GM21786 (cell line): ENCODE data around the gene CXCL8.
"Not testable (repeated sequence)": the region's sequence is repeated elsewhere in the genome, so short reads cannot be mapped to it uniquely, and the experiment has no call there.

Experiments used
- ATAC-seq: cut with Tn5 transposase; IDR thresholded peaks from one replicate; pipeline ENCODE4 v1.9.1; 2021; ENCODE audit not compliant: unreplicated experiment

CXCL8 gene

DNA sequence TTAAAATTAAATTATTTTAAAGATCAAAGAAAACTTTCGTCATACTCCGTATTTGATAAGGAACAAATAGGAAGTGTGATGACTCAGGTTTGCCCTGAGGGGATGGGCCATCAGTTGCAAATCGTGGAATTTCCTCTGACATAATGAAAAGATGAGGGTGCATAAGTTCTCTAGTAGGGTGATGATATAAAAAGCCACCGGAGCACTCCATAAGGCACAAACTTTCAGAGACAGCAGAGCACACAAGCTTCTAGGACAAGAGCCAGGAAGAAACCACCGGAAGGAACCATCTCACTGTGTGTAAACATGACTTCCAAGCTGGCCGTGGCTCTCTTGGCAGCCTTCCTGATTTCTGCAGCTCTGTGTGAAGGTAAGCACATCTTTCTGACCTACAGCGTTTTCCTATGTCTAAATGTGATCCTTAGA is at the start of gene CXCL8:
CXCL8 (plus strand) TSS at position 217 of the 426 bp plus-strand sequence; CDS start at position 307, 90 bp downstream.
- no peak for ATAC-seq

GRCh38 chr4:73691201-73691600 is 49.2 kb upstream of the CXCL8 start:
- ATAC-seq: not testable (repeated sequence)

- no peak for ATAC-seq
Observed at GRCh38 chr4:73691759-73692158, 48.6 kb upstream of the CXCL8 start.

DNA sequence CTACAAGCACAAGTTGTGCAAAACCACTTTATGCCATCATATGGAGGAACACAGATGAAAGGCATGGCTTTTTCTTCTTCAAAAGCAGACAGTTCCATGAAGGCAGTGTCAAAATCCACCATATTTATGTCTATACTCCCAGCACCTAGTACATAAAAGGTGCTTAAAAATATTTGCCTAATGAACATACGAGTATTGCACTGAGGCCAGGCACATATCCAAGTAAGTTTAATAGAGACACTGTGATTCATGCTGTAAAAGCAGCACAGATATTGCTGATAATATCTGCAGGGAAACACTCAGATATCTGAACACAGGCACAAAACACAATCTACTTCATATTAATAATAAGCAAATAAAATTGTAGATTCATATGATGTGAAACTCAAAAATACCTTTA is 48.1 kb upstream of the CXCL8 start:
- ATAC-seq: no peak

DNA sequence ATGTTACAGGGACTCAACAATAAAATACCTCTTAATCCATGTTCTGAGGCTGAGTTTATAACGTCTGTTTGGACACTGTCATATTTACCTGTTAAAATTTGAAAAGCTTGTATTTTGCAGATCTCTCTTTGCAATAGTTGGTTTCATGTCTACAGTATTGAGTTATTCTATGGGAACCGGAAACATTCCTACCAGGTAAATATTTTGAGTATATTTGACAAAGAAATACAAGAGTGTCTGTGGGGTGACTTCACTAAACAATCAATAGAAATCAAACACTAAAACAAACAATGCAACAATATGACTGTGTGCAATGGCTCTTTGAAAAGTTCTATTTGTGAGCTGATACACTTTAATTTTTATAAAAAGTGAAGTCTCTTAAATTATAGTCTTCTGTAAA is 47.7 kb upstream of the CXCL8 start:
- ATAC-seq: no peak

GRCh38 chr4:73693811-73694210 is 46.6 kb upstream of the CXCL8 start:
- no peak for ATAC-seq

GRCh38 chr4:73698217-73698616 is 42.2 kb upstream of the CXCL8 start:
- ATAC-seq: no peak

DNA sequence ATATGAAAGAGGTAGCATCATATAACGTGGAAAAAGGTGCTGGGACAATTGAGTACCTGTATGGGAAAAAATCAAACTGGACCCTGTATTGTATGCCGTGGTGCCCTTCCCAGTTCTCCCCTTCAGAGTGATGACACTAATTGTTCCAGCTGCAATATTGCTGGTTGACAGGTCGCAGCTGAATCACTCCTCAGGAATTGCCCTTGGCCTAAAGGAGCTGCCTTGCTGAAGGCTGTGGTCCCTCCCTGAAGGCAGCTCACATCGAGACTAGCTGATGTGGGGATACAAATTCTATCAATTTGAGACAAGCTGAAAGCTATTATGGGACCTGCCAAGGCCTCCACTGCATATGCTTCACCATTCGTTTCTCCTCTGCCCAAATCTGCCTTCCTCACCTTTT is 39.3 kb upstream of the CXCL8 start:
- no peak for ATAC-seq

- no peak for ATAC-seq
Observed at GRCh38 chr4:73702796-73703287, 37.5 kb upstream of the CXCL8 start.

DNA sequence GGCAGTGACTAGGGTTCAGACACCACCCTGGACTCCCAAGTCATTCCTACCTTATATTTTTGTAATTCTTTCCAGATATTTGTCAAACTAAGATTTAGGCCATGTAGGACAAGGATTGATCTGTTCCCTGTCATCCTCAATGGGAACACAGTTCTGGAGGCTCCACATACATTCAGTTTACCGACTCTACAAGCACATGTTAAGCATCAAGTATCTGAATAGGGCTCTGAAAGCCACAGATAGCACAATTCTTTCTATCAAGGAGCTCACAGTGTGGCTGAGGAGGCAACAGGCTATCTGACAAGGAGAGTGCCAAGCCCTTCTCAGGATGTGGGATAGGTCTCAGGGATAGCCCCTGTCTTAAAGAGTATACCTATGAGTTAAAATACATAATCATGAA is 37.0 kb upstream of the CXCL8 start:
- no peak for ATAC-seq

- no peak for ATAC-seq
Observed at GRCh38 chr4:73704314-73705055, 35.9 kb upstream of the CXCL8 start.

- no peak for ATAC-seq
Observed at GRCh38 chr4:73705056-73705432, 35.3 kb upstream of the CXCL8 start.

DNA sequence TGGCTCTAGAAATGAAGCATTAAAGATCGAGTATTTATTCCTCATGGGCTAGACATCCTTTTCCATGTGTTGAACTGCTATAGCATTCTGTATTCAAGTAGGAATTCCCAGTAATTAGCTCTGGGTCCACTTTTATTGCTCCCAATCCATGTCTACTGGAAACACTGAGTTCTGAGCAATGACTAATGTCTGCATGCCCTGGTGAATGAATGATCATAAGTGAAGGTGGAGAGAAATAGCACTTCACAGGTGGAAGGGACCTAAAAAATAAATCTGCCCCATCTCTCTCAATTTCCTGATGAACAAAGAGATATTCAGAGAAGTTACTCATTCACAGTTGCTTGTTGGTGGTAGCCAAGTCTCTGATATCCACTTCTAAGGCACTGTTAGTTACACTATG is 34.6 kb upstream of the CXCL8 start:
- ATAC-seq: no peak

DNA sequence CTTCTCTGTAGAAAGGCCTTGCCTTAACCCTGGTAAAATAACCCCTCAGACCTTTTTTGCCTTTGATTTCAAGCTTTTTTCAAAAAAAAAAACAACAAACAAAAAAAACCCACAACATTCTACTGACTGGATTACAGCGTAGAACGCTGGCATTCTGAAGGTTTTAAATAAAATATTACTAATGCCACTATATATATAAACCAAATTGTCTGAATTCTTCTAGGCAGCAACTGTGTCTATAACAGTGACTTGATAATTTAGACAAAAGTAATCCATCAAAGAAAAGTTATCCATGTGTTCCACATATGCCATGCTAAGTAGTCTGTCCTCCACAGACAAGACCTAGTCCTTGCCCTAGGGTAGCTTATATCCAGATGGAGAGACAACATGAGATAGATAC is 33.6 kb upstream of the CXCL8 start:
- no peak for ATAC-seq

GRCh38 chr4:73707269-73707875 is 33.0 kb upstream of the CXCL8 start:
- no peak for ATAC-seq

GRCh38 chr4:73707918-73708577 is 32.3 kb upstream of the CXCL8 start:
- ATAC-seq: no peak

DNA sequence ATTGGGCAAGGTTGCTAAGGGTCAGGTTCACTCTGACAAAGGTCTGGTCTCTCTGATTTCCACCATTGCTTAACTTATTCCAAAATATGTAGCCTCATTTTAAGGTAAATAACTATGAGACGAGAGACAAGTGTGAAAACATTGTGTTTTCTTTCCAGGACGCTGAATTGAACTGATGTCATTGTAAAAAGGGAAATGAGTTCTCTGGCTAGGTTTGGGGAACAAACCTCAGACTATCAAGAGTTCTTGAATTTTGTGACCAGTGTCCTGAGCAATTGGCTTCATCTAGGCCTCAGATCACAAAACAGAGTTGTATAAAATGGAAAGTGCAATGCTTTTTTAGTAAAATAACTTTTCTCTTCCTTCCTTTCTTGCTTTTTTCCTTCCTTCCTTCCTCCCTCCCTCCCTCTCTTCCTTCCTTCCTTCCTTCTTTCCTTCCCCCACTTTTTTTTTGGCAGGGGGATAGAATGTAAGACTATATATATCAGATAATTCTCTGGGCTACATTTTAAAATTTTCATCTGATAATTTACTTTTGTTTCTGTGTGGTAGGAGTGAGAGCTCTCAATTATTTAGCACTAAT is 30.8 kb upstream of the CXCL8 start:
- no peak for ATAC-seq

DNA sequence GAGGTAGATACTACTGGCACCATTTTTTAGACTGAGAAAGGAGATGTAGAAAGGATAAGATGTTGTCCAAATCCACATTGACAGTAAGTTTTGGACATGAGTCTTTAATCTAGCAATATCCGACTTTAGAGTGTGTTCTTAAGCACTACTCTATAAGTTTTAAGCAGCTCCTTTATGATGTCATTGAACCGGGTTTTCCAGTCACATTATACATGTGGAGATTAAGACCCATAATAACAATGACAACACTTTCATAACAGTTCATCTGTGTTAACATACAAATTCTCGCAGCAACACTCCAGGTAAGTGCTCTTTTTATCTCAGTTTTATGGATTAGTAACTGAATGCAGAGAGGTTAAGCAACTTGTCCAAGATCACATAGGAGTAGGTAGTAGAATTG is 30.3 kb upstream of the CXCL8 start:
- ATAC-seq: no peak

DNA sequence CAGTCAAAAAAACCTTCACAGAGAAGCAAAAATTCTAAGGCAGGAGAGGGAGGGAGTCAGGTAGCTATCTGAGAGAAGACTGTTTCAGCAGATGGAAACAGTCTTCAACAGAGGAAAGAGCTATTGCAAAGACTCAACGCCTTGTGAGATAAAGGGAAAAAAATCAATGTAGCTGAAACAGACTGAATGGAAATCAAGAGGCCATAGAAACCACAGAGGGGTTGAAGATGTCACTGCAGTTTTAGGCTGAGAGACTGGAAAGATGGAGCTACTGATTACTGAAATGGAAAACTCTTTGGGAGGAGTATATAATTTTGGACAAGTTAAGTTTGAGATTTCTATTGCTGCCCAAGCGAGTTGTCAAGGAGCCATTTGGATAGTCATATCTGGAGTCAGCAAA is 28.4 kb upstream of the CXCL8 start:
- no peak for ATAC-seq

GRCh38 chr4:73713650-73714049 is 26.7 kb upstream of the CXCL8 start:
- ATAC-seq: no peak

DNA sequence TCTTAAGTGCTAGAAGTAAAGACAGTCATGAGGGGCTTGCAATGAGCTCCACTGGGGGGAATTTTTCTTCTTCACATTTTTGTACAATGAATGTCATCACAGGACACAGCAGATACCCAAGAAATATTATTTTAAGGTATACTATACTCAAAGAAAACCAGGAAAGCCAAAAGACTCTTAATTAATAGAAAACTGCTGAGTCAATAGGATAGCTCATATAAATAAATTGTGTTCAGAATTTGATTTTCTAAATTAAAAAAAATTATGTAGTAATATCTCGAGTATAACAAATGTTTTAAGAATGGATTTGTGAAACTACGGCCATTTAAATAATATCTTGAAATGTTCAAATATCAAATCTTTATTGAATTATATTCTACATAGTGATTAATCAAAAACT is 25.7 kb upstream of the CXCL8 start:
- ATAC-seq: no peak

- no peak for ATAC-seq
Observed at GRCh38 chr4:73715659-73716058, 24.7 kb upstream of the CXCL8 start.
